ENCODE measurements around the gene PTGIR.

DNA sequence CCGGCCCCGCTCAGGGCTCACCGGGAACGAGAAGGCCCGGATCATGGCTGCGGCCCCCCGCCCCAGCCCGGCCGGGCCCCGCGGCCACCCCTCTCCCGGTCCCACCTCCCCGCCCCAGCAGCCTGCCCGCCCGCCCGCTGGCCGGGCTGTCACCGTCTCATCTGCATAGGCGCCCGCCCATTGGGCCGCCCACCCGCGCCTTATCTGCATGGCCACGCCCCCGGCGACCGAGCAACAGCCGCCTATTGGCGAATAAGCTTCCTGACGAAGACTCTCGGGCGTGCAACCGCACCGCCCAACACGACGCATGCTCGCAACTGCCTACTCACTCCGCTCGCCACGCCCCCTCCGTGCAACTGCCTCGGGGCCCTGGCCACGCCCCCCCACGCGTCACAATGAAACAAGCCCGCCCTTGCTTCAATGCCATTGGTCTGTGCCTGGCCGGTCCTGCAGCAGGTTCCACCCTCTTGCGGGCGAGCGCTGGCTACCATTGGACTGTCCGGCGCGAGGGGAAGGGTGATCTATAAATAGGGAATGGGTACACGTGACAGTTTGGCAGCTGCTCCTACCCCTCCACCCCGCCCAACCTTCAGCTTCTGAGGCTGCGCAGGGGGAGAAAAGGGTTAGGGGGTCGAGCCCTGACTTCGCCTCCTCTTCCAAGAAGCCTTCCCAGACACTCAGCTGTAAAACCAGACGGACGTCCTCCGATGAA lies 36.3 kb upstream of the PTGIR start, which contains the start of gene DACT3:
- no peak for TF ChIP-seq CTCF (IDR thresholded peaks at IDR 0.05)
- no peak for TF ChIP-seq EP300 (IDR thresholded peaks at IDR 0.05)
- TF ChIP-seq POLR2AphosphoS5 (IDR thresholded peaks at IDR 0.05), result peak; percentile 76 to 88
- no peak for TF ChIP-seq POLR2A (IDR thresholded peaks at IDR 0.05; ENCODE audit: low read depth)
